ENCODE data around the gene FOXD1.
A peak's percentile ranks its signal among the peaks of the same experiment; 100 is the strongest.

FOXD1 gene

DNA sequence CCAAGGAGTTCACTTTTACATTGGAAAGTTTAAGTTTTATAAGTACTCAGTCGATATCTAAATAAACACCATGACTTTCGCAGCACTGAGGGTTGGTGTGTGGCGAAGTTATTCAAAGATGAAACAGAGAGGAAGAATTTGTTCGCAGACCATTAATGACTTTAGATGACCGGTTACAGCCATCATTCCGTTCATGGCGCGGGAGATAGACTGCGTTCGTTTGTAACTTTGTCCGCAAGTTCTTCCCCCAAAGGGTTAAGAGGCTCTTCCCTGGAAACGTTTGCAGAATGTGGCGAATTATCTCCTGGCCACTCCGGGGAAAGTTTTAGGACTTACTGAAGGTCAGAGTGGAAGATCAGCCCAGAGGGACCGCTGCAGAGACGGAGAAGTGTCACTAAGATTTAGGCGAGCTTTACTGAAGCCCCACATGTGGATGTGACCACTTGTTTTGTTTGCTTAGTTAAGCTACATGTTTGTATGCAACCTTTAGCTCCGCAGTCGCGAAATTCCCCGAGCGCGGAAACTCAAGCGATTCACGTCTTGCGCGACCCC is 2.2 kb upstream of the FOXD1 start:
- peak overlapping the region; percentile 35 for H3K27ac ChIP-seq
- TF ChIP-seq, protein P1, sequence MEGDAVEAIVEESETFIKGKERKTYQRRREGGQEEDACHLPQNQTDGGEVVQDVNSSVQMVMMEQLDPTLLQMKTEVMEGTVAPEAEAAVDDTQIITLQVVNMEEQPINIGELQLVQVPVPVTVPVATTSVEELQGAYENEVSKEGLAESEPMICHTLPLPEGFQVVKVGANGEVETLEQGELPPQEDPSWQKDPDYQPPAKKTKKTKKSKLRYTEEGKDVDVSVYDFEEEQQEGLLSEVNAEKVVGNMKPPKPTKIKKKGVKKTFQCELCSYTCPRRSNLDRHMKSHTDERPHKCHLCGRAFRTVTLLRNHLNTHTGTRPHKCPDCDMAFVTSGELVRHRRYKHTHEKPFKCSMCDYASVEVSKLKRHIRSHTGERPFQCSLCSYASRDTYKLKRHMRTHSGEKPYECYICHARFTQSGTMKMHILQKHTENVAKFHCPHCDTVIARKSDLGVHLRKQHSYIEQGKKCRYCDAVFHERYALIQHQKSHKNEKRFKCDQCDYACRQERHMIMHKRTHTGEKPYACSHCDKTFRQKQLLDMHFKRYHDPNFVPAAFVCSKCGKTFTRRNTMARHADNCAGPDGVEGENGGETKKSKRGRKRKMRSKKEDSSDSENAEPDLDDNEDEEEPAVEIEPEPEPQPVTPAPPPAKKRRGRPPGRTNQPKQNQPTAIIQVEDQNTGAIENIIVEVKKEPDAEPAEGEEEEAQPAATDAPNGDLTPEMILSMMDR (IDR thresholded peaks at IDR 0.05), result no peak
- no peak for TF ChIP-seq ZFX (IDR thresholded peaks at IDR 0.05; ENCODE audit: borderline replicate concordance)

DNA sequence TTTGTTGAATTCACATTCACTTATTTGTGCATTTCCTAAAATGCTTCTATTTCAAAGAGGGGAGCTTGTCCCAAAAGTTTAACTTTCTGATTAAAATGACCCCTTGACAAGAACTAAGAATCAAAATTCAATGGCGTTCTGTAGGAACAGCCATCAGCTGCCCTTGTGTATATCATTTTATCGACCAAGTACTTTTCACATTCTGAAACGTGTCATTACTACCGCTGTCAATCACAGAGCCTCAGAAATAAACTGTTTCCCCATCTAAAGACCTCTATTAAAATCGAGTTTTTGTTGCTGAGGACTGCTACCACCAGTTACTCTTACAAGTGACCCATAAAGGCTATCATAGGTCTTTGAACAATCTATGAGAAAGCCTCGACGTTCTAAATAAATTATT is 1.6 kb upstream of the FOXD1 start:
- H3K27ac ChIP-seq, result peak overlapping the region; percentile 35
- no peak for TF ChIP-seq ZFX (IDR thresholded peaks at IDR 0.05; ENCODE audit: borderline replicate concordance)

DNA sequence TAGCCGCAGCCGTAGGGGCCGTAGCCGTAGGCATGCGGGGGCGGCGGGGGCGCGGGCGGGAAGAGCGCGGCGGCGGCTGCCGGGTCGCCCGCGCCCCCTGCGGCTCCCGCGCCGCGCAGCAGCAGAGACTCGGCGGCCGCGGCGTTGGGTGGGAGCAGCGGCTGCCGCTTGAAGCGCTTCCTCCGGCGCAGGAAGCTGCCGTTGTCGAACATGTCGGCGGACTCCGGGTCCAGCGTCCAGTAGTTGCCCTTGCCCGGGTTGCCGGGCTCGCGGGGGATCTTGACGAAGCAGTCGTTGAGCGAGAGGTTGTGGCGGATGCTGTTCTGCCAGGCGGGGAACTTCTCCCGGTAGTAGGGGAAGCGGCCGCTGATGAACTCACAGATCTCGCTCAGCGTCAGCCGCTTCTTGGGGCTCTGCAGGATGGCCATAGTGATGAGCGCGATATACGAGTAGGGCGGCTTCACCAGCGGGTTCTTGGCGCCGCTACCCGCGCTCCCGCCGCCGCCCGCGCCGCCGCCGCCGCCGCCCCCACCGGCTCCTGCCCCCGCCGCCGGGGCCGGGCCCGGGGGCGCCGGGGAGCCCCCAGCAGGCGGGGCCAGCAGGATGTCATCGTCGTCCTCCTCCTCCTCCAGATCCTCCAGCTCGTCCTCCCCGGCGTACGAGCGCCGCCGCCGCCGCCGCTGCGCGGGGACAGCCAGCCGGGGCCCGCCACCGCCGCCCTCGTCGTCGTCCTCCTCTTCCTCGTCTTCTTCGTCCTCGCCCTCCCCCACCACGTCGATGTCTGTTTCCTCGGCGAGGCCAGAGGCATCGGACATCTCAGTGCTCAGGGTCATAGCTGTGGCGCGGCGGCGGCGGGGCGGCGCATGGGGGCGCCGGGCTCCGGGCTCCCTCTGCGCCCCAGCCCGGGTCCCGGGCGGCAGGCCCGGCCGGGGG is 781 bp downstream of the FOXD1 start:
- TF ChIP-seq, protein P1 (IDR thresholded peaks at IDR 0.05), result no peak; the same call in 1 of the 2 replicates
- TF ChIP-seq ZFX (IDR thresholded peaks at IDR 0.05; ENCODE audit: borderline replicate concordance), result no peak

DNA sequence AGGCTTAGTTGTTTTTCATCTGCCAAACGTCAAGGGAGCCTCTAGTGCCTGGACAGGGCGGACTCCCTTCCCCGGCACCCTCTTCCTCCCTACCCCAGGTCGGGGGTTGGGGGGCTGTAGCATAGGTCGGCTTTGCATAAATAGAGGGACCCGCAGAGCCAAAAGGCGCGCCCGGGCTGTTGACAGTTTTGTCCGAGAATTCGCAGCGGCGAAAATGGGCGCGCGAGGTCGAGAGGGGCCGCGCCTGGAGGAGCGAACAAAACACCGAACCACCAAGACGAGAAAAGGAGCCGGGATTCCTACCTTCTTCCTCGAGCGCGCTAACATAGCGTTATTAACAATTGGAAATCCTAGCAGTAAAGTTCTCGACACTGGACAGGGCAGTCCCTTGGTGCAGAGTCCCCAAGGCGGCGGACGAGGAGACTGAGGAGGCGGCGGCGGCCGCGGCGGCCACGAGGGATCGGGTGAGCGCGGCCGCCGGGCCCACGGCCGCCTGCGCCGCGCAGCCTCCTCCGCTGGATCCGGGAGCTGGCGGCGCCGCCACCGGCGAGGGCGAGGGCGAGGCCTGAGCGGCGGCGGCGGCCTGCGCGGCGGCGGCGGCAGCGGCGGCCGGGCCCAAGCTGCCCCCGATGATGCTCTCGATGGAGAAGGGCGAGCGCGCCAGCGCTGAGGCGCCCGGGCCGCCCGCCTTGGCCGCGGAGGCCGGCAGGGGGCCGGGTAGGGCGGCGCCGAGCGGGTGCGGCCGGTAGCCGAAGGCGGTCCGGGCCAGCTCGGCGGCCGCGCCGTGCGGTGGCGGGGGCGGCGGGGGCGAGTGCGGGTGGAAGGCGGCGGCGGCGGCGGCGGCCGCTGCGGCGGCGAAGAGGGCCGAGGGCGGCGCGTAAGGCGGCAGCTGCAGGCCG is 1.7 kb downstream of the FOXD1 start:
- H3K27ac ChIP-seq, result peak overlapping the region; percentile 95
- TF ChIP-seq, protein P1 (IDR thresholded peaks at IDR 0.05), result no peak; the same call in 1 of the 2 replicates
- TF ChIP-seq ZFX (IDR thresholded peaks at IDR 0.05; ENCODE audit: borderline replicate concordance), result no peak

More for the DNA sequence above, 781 bp downstream of the FOXD1 start:
- H3K27ac ChIP-seq, result peak overlapping the region; percentile 95

DNA sequence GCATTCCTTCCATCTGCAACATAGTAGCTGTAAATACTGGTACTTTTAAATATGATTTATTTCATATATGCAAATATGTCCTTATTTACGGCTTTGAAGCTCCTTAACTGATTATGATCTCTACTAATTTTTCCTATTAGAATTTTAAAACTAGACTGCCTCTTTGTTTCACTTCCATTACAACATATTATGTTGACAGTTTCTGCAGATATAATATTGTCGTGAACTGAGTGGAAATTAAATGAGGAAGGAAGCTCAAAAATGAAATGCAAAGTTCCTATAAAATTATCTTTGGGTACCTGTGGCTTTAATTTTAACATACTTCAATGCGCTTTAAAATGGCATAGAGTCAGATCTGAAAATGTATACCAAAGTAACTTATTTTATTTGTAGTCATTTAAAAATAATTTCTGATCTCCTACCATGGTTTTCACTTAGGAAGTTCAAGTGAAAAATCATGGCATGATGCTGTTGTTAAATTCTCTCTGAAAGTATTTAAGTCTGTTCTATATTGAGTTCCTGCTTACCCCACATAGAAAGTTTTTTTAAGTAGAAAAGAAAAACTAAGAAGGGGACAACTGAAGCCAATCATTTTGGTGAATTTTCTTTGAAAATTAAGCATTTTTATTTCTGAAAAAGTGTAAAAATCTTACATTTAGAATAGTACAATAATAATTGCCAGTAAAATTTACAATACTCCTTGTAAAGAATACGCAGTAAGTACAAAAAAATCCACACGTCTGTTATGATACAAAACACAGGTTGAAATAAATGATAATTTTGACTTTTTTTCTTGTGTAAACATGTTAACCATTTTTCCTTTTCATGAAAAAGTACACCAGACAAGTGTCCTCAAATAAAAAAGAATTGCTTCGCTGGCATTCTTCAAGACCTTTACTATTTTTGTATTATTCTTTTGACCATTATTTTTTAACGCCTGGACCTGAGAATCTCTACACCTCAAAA is 2.6 kb downstream of the FOXD1 start:
- TF ChIP-seq, protein P1 (IDR thresholded peaks at IDR 0.05), result no peak
- TF ChIP-seq ZFX (IDR thresholded peaks at IDR 0.05; ENCODE audit: borderline replicate concordance), result no peak
- H3K27ac ChIP-seq, result peak overlapping the region; percentile 95; the same call in 1 of the 2 replicates

DNA sequence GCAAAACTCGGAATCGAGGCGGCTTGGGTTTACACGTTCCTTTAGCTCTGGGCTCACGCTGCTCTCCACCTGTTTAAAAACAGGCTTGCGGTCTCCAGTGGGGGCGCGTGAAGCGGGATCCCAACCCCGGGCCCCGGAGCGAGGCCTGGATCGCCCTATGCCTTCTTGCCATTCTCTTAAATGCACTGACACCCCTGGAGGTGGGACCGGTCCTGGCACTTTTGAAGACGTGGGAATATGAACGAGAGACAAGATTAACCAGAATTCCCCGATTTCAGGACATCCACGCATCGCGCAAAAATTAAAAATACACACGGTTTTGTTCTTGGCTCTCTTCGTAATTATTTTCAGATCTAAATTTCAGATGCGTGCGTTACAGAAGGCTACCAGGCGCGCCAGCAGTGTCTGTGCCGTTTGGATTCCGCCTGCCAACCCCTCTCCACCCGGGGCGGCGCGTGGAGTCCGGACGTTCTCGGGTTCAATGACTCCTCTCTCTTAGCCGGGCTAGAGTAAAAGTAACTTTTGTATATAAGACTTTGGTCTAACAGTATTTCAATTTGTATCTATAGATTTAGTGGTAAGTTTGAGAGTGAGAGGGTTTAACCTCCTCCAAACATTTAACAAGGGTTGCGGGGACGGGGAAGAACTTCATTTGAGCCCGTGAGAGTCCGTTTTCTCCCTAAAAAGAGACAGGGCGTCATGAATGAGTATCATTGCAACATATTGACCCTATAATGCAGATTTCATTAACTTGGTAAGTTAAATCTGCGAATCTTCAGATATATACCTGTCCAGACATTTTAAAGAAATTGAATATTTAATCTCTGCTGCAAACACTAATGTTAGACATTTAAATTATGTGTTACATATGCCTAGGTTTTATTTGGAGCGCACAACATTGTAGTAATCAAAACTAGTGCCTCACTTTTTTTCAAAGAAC is 3.8 kb downstream of the FOXD1 start:
- TF ChIP-seq, protein P1 (IDR thresholded peaks at IDR 0.05), result no peak
- no peak for TF ChIP-seq ZFX (IDR thresholded peaks at IDR 0.05; ENCODE audit: borderline replicate concordance)
- H3K27ac ChIP-seq, result no peak overlapping the region
